ENCODE results near the gene GAS2.
"Not testable (repeated sequence)": the region's sequence is repeated elsewhere in the genome, so short reads cannot be mapped to it uniquely, and the experiment has no call there.

Gene GAS2

DNA sequence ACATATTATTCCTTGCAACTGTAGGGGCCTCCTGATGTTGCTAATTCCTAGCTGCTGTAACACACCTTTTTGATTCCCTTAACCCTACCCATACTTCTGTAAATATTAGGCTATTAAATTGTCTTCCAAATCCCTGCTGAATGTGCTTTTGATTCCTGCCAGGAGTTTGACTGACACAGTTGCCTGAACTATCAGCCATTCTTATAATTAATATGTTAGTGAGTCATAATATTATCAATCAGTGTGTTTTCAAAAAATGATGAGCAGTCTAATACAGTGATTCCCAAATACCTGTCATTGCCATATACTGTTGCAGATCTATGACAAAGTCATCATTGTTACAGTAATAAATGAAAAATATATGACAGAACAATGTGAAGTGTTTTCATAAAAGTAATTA lies 24.9 kb upstream of the GAS2 start:
- intact Hi-C loops (cut with DNase I; ENCODE audit: low total_unique reads) = no loop called here
- Histone ChIP-seq H3K36me3 (no peaks in the 10 kb centered on the region), H3K27me3 (no peaks in the 10 kb centered on the region), H3K4me1 (no peaks in the 10 kb centered on the region), H3K27ac (no peak overlapping the region), H3K4me3 (no peak overlapping the region), H3K9me3 (no peaks in the 10 kb centered on the region)
- no peak for DNase-seq
- TF ChIP-seq, protein P1, sequence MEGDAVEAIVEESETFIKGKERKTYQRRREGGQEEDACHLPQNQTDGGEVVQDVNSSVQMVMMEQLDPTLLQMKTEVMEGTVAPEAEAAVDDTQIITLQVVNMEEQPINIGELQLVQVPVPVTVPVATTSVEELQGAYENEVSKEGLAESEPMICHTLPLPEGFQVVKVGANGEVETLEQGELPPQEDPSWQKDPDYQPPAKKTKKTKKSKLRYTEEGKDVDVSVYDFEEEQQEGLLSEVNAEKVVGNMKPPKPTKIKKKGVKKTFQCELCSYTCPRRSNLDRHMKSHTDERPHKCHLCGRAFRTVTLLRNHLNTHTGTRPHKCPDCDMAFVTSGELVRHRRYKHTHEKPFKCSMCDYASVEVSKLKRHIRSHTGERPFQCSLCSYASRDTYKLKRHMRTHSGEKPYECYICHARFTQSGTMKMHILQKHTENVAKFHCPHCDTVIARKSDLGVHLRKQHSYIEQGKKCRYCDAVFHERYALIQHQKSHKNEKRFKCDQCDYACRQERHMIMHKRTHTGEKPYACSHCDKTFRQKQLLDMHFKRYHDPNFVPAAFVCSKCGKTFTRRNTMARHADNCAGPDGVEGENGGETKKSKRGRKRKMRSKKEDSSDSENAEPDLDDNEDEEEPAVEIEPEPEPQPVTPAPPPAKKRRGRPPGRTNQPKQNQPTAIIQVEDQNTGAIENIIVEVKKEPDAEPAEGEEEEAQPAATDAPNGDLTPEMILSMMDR (IDR thresholded peaks at IDR 0.05) = no peak

DNA sequence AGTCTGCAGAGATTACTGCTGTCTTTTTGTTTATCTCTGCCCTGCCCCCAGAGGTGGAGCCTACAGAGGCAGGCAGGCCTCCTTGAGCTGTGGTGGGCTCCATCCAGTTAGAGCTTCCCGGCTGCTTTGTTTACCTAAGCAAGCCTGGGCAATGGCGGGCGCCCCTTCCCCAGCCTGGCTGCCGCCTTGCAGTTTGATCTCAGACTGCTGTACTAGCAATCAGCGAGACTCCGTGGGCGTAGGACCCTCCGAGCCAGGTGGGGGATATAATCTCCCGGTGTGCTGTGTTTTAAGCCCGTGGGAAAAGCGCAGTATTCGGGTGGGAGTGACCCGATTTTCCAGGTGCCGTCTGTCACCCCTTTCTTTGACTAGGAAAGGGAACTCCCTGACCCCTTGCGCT lies 14.1 kb upstream of the GAS2 start:
- H3K4me3 ChIP-seq; H3K9me3 ChIP-seq; H3K4me1 ChIP-seq; H3K27me3 ChIP-seq; H3K36me3 ChIP-seq; intact Hi-C loops (cut with DNase I; ENCODE audit: low total_unique reads); H3K27ac ChIP-seq; DNase-seq: not testable (repeated sequence)

DNA sequence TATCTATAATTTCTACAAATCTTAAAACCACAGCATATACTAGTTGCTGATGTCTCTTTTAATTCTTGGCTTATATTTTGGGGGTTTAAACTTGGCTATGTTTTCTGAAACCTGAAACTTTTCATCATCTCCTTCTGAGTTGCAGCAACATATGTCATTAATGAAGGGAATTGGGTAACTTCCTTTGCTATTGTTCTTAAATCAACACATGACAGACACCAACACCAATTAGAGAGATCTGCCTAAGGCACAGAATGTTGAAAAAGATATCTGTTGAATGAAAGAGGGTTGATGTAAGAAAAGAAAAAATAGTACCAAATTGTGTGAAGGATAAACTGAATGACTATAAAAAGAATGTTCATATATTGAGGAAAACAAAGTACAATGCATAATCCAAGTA lies 10.3 kb upstream of the GAS2 start:
- Histone ChIP-seq H3K9me3 (no peaks in the 10 kb centered on the region), H3K36me3 (no peaks in the 10 kb centered on the region), H3K4me1 (no peaks in the 10 kb centered on the region), H3K27me3 (no peaks in the 10 kb centered on the region), H3K4me3 (no peak overlapping the region), H3K27ac (no peak overlapping the region)
- TF ChIP-seq, protein P1 (IDR thresholded peaks at IDR 0.05) = no peak
- intact Hi-C loops (cut with DNase I; ENCODE audit: low total_unique reads) = no loop called here
- no peak for DNase-seq

DNA sequence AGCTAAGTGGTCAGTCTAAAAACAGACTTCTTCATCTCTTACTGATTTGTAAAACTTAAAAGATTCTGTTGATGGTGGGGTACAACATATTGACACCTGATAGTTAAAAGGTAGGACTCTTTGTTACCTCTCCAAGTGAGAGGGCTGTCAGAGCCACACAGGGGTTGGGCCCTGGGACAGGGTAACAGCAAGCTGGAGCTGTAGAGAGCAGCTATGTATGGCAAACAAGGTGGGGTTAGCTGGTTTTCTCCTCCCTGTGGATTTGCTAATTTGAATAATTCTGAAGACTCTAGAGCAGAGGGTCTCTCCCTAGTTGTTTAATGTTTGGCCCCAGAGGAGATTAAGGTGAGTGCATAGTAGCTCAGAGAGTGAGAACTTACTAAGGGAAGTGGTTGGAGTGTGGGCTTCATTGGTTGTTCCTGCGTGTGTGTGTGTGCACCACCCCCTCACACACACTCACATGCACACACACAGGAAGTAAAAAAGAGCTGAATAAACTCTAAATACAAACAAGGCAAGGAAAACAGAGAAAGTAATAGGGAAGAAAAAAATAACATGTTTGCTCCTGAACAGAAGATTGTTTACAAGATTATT lies 9.2 kb upstream of the GAS2 start:
- intact Hi-C loops (cut with DNase I; ENCODE audit: low total_unique reads) = no loop called here
- Histone ChIP-seq H3K27ac (no peak overlapping the region), H3K36me3 (no peaks in the 10 kb centered on the region), H3K9me3 (no peaks in the 10 kb centered on the region), H3K27me3 (no peaks in the 10 kb centered on the region), H3K4me1 (no peaks in the 10 kb centered on the region), H3K4me3 (no peak overlapping the region)
- DNase-seq = no peak
- TF ChIP-seq, protein P1 (IDR thresholded peaks at IDR 0.05) = no peak

DNA sequence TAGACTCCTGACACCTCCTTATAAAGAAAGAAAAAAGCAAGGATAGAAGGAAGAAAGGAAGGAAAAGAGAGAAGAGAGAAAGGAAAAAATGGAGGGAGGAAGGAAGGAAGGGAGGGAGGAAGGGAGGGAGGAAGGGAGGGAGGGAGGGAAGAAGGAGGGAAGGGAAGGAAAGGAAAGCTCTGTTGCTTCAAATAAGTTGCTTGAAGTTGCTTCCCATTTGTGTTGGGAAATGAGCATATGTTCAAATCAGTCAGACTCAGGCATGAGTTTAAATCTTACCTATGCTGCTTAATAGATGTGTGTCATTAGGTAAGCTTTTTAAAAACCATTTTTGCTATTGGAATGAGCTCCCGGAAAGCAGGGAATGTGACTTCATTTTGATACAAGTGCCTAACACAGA lies 6.6 kb upstream of the GAS2 start:
- Histone ChIP-seq H3K36me3 (no peaks in the 10 kb centered on the region), H3K27ac (no peak overlapping the region), H3K9me3 (no peaks in the 10 kb centered on the region), H3K4me1 (no peaks in the 10 kb centered on the region), H3K4me3 (no peak overlapping the region), H3K27me3 (no peaks in the 10 kb centered on the region)
- TF ChIP-seq, protein P1 (IDR thresholded peaks at IDR 0.05) = no peak
- no peak for DNase-seq
- intact Hi-C loops (cut with DNase I; ENCODE audit: low total_unique reads) = no loop called here

DNA sequence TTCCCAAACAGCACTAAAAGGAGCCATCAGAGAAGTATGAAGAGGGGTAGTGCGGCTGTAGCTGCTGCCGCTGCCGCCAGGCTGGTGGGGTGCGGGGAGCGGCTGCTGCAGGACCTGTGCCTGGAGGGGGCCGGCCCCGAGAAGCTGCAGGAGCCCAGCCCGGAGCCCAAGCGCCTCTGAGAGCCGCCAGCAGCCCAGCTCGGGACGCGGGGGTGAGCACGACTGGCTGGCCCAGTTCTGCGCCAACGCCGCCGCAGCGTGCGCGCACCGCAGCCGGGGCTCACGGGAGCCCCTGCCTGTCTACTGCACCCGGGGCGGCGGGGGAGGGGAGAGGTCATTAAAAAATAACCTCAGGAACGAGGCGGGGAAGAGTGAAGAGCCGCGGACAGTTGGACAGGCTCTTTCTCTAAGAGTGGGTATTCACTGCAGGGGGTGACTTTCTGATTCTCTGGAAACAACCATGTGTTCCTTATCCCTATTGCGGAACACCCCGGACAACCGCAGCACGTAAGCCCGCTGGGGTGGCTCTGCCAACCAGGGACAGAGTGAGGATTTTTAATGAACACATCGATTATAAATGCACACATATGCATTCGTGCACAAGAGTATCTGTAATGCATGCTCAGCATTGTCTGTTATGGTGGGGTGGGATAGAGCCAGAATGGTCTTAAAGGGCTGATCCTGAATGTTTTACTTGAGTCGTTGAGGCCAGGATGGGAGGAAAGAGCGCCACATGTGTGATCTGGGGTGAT lies 453 bp downstream of the GAS2 start:
- no peak for DNase-seq
- Histone ChIP-seq H3K4me3 (peak overlapping the region; percentile 25 to 36), H3K9me3 (no peaks in the 10 kb centered on the region), H3K27me3 (peaks cover 0 to 15% of the 10 kb centered on the region in 2 donors), H3K4me1 (peaks cover 0 to 11% (median 5%) of the 10 kb centered on the region in 4 donors), H3K36me3 (no peaks in the 10 kb centered on the region), H3K27ac (no peak overlapping the region)
- TF ChIP-seq, protein P1 (IDR thresholded peaks at IDR 0.05) = no peak
- intact Hi-C loops (cut with DNase I; ENCODE audit: low total_unique reads) = no loop called here

All from tibial artery (tissue), 4 donors.